GM23338 (cell line): ENCODE measurements around the gene TTC16.

Experiments
- CREB1 ChIP-seq: fragments of 250-450 bp; sonication (Bioruptor Pico); IDR thresholded peaks from 2 replicates; pipeline ENCODE4 v1.5.0; 2020; ENCODE audit warnings: low read depth, mild to moderate bottlenecking, moderate library complexity
- CTCF ChIP-seq, 2 experiments: fragments of 200-600 bp in 1 of 2; sonication (generic) in 1 of 2; conservative IDR thresholded peaks; 2 replicates each; pipeline versions ENCODE4 v1.5.1 to v1.6.1; 2016 to 2017; ENCODE audit warnings: antibody characterized with exemption in 2 of 2, low read depth in 2 of 2, mild to moderate bottlenecking in 2 of 2, moderate library complexity in 1 of 2
- ETS1 ChIP-seq: IDR thresholded peaks from 2 replicates; pipeline ENCODE4 v1.6.1; 2016; ENCODE audit warnings: antibody characterized with exemption
- EZH2 ChIP-seq: fragments of 200-600 bp; sonication (generic); IDR thresholded peaks from one replicate; pipeline ENCODE4 v1.8.0; 2017; ENCODE audit warnings: antibody characterized with exemption, mild to moderate bottlenecking, low read depth; ENCODE audit not compliant: unreplicated experiment
- EZH2phosphoT487 ChIP-seq: fragments of 200-600 bp; sonication (generic); IDR thresholded peaks from one replicate; pipeline ENCODE4 v1.8.1; 2018; ENCODE audit warnings: antibody characterized with exemption; ENCODE audit not compliant: unreplicated experiment
- POLR2AphosphoS5 ChIP-seq: IDR thresholded peaks from 2 replicates; pipeline ENCODE4 v1.6.1; 2016; ENCODE audit warnings: antibody characterized with exemption, low read depth
- ZNF331 ChIP-seq: fragments of 250-450 bp; sonication (Bioruptor Pico); IDR thresholded peaks from 2 replicates; pipeline ENCODE4 v1.5.0; 2020; ENCODE audit warnings: low read depth, mild to moderate bottlenecking, moderate library complexity
- TF ChIP-seq, protein P1 (sequence below): IDR thresholded peaks from one replicate; pipeline ENCODE4 v1.6.1; 2018; ENCODE audit warnings: antibody characterized with exemption; ENCODE audit not compliant: unreplicated experiment

GRCh38 chr9:127730262-127730661, 14.4 kb downstream of the TTC16 start:
- TF ChIP-seq CTCF (conservative IDR thresholded peaks at IDR 0.05; ENCODE audit: low read depth in 2 of 2): no peak
- no peak for TF ChIP-seq POLR2AphosphoS5
- TF ChIP-seq EZH2: no peak
- no peak for TF ChIP-seq CREB1 (CRISPR knock-in tag)
- TF ChIP-seq, protein P1, sequence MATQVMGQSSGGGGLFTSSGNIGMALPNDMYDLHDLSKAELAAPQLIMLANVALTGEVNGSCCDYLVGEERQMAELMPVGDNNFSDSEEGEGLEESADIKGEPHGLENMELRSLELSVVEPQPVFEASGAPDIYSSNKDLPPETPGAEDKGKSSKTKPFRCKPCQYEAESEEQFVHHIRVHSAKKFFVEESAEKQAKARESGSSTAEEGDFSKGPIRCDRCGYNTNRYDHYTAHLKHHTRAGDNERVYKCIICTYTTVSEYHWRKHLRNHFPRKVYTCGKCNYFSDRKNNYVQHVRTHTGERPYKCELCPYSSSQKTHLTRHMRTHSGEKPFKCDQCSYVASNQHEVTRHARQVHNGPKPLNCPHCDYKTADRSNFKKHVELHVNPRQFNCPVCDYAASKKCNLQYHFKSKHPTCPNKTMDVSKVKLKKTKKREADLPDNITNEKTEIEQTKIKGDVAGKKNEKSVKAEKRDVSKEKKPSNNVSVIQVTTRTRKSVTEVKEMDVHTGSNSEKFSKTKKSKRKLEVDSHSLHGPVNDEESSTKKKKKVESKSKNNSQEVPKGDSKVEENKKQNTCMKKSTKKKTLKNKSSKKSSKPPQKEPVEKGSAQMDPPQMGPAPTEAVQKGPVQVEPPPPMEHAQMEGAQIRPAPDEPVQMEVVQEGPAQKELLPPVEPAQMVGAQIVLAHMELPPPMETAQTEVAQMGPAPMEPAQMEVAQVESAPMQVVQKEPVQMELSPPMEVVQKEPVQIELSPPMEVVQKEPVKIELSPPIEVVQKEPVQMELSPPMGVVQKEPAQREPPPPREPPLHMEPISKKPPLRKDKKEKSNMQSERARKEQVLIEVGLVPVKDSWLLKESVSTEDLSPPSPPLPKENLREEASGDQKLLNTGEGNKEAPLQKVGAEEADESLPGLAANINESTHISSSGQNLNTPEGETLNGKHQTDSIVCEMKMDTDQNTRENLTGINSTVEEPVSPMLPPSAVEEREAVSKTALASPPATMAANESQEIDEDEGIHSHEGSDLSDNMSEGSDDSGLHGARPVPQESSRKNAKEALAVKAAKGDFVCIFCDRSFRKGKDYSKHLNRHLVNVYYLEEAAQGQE: no peak
- no peak for TF ChIP-seq EZH2phosphoT487
- no peak for TF ChIP-seq ZNF331 (CRISPR knock-in tag)
- no peak for TF ChIP-seq ETS1
